HG03060 (cell line): ENCODE data around the gene GIT1.

Experiments used
- ATAC-seq: cut with Tn5 transposase; IDR thresholded peaks from one replicate; pipeline ENCODE4 v1.9.1; 2021; ENCODE audit warnings: low read depth, moderate number of reproducible peaks; ENCODE audit not compliant: unreplicated experiment

Gene GIT1

DNA sequence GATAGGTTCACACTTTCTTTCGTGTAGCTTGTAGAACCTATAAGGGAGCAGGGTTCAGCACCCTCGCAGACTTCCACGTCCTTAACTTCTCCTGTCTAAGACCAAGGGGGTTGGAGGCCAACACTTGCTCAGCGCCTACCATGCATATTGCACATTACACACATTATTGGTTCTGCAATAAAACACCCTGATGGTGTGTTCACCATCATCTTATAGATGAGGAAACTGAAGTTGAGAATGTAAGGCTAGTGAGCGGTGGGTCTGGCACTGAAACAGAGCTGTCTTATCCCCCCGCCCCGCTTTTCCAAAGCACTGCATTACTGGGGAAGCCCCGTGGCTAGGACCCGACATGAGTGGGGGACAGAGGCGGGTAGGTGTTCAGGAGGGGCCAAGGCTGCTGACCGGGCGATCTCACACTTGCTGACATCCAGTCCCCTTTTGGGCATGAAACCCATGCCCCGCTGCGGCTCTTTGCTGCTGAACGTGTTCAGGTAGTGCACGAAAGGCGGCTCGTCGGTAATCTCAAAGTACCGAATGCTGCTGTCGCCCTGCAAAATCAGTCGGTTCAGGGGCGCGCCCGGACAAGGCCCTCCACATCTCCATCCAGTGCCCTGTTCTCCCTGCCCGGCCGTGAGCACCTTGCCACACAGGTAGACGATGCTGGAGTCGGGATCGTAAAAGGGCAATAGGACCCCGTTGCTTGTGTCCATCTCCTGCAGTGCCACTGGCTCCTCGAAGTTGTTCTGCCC lies 27.0 kb upstream of the GIT1 start:
- ATAC-seq = no peak

DNA sequence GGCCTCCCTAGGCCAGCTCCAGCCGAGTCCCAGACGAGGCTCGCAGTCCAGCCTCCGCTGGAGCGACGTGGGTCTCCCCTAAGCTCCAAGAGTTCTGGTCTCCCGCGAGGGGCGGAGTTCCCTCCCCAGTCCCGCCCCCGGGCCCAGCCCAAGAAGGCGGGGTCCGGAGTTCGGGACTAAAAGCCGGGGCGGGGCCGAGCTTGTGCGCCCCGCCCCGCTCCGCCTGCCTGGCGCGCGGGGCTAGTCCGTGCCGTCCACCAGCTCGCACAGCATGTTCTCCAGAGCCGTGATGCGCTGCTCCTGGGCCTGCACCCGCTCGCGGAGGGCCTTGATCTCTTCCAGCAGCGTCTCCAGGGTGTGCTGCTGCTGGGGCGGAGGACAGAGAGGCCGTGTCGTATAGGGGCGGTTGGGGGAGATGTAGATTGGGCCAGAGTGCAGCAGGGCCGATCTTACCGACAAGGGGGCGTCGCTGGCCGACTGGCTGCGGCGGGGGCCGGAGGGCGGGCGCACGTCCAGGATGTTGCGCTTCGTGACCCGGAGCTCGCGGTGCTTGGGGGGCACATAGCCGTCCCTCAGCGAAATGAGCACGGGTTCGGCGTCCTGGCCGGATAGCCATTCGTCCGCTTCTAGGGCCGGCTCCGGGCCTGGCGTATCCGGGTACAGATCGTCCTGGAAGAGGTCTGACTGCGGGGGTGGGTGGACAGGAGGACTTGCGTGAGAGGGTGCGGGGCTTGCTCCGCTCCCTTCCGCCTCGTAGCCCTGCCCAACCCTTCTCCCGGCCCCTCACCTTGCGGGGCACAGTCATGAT lies 26.2 kb upstream of the GIT1 start:
- ATAC-seq = no peak

DNA sequence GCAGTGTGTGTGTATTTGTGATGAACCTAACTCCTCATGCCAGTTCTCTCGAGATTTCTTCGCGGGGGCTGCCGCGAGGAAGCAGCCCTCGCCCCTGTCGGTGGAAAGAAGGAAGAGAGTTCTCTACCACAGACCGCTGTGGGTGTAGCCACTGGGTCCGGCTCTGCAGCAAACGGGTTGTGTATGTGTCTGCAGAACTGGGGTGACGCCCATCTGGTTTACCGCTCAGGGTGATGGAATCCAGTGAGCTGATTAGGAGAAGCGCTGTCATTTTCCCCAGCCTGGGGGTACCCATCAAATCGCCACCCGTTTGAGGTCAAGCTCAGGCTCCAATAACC lies 25.6 kb upstream of the GIT1 start:
- no peak for ATAC-seq

DNA sequence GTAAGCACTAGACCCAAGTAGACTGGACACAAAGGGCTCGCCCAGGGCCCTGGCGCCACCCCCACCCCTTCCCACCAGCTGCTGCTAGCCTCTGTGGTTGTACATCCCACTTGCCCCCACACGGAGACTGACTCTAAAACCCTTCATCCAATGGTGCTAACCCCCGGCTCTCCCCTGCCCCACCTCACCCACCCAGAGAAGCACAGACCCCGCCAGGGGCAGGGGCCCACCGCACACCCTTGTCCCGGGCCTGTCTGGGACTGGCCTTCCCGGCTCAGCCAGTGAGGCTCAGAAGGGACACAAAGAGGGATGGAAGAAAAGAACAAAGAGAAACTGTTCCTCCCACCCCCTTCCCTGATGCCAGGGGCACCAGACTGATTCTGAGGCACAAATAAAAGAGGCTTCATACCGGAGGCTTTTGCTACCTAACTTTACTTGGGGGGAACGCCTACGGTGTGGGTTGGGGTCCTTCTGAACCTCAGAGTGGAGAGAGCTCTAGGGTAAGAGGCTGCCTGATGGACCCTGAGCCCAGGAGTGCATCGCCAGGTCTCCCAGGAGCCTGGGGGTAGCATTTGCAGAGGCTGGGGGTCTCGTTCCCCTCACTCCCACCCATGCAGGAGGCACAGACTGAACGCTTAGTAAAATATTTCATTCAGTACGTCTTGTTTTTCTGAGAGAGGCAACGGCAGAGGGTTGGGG lies 25.1 kb upstream of the GIT1 start:
- no peak for ATAC-seq

DNA sequence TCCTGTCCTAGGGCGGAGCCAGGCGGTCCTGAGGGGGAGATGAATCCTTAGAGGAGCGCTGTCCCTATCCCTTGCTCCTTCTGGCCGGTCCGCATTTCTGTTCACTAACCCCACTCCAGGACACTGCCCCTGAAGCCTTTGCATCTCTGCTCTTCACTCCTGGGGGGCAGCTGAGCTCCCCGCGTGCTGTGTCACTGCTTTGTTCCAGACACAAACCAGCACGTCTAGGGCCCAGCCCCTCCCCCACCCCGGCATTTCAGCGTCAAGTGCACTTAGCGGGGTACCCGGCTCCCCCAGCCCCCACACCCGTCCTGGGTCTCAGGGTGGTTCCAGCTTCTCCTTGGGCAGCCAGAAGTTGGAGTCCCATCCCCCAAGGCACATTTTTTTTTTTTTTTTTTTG lies 24.4 kb upstream of the GIT1 start:
- no peak for ATAC-seq

DNA sequence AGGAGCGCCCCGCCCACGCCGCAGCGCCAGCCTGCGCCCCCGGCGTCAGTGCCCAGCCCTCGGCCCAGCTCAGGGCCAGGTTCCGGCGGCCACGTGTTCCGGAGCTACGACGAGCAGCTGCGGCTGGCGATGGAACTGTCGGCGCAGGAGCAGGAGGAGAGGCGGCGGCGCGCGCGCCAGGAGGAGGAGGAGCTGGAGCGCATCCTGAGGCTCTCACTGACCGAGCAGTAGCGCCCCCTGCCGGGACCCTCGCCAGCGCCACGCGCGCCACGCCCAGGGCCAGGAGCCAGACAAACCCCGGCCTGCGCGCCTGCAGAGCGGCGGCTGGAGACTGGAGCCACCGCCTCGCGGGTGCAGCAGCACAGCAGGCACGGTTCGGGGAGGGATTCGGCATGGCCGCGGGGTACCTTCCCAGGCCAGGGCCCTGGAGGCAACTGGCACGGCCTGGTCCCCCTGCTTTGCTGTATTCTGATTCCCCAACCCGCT lies 23.9 kb upstream of the GIT1 start:
- no peak for ATAC-seq

DNA sequence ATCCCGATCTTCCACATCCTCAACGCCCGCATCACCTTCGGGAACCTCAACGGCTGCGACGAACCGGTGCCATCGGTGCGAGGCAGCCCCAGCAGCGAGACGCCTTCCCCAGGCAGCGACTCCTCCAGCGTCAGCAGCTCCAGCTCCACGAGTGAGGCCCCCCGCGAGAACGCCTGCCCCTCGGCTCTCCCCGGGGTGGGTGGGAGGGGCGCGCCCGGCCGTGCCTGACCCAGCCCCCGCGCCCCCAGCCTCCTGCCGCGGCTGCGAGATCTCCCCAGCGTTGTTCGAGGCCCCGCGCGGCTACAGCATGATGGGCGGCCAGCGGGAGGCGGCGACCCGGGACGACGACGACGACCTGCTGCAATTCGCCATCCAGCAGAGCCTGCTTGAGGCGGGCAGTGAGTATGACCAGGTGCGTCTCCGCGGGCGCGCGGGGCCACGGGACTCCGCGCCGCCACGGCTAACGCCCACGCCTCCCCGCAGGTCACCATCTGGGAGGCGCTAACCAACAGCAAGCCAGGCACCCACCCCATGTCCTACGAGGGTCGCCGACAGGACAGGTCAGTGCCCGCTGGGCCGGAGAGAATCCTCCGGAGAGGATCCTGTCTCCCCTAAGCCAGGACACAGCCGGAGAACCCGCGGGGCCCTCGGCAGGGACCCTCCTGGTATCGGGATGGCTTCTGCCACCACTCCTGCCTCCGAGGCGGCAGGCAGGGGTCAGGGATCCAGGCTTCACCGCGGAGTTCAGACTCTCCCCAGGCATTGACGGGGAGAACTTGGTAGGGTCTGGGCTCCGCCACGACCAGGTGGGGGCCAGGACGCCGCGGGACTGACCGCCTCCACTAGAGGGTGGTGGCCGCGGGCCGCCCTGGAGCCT lies 23.2 kb upstream of the GIT1 start:
- no peak for ATAC-seq

DNA sequence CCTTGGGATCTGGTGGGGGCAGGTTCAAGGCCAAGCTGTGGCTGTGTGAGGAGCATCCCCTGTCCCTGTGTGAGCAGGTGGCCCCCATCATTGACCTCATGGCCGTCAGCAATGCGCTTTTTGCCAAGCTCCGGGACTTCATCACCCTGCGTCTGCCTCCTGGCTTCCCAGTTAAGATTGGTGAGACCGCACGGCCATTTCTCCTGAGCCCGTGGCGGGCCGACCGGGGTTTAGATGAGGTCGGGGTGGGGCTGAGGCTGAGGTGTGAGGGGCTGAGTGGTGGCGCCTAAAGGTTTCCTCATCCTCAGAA lies 22.6 kb upstream of the GIT1 start:
- ATAC-seq = no peak

DNA sequence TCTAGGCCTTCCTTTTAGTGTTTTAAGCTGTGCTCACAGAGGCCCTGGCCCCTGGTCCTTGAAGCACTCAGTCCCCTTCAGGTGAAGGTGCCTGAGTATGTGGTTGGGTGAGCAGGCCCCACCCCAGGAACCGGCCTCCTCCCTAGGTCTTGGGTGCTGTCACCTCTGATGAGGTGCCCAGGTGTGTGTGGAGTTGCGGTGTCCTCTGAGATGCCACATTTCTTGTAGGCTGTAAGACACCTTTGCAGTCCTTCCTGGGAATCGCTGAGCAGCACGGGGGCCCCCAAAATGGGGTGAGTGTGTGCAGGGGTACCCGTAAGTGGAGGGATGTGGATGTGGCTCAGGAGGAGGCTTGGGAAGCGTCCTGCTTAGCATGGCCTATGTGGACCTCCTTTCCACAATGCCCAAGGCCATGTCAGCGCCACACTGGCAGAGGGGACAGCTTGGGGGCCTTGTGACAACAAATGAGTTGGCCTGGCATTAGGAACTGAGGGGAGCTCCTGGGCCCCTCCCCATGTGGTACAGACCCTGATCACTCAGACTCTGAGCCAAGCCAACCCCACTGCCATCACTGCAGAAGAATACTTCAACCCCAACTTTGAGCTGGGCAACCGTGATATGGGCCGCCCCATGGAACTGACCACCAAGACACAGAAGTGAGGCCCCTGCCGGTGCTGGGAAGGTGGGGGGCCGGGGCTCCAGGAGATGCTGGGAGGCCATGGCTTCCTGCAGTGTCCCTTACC lies 22.1 kb upstream of the GIT1 start:
- ATAC-seq = no peak

DNA sequence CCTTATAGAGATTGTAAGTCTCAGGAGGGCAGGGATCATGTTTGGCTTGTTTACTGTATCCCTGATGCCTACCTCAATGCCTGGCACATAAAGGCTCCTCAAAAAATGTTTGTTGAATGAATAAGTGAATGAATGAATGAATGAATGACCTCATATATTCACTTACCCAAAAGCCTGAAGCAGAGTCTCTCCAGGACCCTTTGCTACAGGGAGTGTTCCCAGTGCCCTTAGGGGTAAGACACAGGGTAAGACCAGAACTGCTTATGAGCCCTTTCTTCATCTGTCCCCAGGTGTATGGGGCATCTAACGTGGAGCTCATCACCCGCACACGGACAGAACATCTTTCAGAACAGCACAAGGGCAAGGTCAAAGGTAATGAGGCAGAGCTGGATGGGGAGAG lies 20.9 kb upstream of the GIT1 start:
- no peak for ATAC-seq

DNA sequence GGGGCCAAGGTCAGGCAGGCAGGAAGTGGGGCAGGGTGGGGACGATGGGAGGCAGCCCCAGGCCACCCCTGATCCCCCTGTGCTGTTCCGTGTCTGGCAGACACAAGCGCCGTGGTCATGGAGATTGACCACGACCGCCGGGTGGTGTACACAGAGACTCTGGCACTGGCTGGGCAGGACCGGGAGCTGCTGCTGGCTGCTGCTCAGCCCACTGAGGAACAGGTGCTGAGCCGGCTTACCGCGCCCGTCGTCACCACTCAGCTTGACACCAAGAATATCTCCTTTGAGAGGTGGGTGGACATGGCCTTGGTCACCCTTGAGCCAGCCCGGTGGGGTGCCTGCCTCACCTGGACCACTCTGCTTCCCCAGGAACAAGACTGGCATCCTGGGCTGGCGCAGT lies 19.5 kb upstream of the GIT1 start:
- no peak for ATAC-seq

DNA sequence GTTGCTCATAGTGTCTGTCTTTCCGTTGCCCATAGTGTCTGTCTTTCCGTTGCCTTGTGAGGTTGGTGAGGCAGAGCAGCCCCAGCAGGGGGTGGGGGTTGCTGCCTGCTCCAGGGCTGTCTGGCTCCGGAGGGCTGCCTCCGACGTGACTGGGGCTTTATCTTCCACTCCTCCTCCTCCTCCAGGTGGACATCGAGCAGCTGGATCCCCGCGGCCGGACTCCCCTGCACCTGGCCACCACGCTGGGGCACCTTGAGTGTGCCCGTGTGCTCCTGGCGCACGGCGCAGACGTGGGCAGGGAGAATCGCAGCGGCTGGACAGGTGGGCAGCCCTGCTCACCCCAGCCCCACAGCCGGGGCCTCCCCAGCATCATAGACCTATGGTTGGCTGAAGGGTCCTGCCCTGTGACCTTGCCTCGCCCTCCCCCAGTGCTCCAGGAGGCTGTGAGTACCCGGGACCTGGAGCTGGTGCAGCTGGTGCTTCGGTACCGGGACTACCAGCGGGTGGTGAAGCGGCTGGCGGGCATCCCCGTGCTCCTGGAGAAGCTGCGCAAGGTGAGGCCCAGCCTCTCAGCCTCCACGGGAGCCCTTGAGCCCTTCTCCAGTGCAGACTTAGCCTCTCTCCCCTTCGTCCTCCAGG lies 18.2 kb upstream of the GIT1 start:
- ATAC-seq = no peak

DNA sequence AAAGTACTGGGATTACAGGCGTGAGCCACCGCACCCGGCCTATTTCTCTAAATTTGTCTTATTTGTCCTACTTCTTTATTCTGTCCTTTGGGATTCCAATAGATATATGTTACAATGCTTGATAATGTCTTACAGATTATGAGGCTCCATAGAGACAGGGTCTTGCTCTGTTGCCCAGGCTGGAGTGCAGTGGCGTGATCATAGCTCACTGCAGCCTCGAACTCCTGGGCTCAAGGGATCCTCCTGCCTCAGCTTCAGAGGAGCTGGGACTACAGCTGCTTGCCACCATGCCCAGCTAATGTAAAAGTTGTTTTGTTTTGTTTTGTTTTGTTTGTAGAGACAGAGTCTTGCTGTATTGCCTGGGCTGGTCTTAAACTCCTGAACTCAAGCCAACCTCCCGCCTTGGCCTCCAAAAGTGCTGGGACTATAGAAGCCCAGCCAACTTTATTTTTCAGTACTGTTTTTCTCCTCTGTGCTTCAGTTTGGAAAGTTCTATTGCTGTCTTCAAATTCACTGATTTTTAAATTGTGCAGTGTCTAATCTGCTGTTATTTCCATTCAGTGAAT lies 13.7 kb upstream of the GIT1 start:
- no peak for ATAC-seq

DNA sequence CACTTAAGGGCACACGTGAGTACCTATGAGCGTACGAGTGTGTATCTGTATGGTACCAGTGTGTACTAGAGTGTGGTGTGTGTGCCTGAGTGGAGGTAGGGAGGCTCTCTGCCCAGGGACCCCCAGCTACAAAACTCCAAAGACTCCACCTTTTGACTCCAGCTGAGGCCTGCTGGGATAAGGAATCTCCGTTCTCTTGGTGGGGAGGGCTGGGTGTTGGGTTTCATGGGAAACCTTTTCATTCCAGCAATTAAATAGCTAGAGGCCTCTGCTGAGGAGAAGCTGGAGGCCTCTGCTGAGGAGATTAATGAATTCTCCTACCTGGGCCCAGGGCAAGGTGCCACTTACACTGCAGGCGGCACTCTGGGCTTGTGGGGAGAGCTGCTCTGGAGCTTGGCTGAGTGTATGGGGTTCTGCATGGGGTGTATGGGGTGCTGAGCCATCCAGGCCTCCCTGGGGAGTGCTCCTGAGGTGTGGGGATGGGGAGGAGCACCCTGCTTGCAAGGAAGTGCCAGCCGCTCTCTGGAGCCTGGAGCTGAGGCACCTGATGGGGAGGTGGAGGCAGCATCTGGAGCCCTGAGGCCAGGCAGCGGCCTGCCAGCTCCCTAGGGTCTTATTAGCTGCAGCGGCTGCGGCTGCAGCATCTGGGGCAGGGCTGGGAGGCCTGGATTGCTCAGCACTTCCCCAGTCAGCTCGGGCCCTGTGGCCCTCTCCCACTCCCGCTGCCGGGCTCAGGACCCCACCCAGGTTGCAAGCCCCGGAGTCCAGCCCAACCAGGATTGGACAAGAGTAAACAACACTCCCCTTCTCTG lies 8.1 kb upstream of the GIT1 start:
- ATAC-seq = no peak

DNA sequence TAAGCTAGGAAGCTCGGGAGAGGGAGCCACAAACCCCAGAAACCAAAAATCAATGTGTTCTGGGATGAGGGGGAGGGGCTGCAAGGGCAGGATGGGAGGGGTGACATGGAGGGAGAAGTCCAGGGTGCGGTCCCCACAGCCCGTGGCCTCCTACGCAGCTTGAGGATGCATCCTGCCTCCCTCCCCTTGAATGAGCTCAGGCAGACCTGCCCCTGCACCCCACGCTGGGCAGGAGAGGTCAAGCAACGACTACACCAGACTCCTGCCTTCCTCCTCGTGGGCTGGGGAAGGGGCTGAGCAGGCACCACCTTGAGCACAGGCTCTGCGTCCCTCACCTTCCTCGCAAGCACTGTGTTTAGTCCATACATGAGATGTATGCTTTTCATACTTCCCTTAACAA lies 7.4 kb upstream of the GIT1 start:
- ATAC-seq = no peak

DNA sequence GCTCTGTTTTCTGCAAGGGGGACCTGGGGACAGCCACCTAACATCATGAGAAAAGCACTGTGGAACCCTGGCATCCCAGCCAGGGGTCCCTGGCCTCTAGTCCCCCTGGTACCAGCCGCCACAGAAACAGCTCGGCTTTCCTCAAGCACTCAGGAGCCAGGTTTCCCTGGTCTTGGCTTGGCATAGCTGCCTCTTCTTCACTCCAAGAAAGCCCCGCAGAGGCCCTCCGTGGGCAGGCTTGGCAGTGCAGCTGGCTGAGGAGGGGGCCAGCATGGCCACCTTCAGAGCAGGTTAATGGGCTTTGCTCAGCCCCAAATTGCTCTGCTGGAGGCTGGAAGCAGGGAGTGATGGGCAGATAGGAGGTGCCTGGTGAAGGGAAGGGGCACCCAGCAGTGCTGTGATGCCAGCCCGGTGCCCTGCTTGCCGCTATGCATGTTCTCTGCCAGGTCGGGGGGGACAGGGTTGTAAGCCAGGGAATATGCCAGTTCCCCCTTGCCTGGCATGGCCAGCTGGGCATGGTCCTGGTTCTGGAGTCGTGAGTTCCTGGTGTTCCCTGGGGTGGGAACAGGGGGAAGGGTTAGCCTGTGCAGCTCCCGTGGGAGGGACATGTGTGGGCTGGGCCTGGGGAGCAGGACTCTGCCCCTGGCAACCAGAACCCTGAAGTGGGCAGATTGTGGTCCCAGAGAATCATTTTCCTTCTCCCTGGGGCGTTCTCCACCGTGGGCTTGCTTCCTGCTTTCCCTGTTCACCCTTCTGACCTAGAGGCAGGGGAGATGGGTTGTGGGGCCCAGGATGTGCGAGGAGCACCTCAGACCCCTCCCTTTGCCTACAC lies 6.7 kb upstream of the GIT1 start:
- no peak for ATAC-seq

DNA sequence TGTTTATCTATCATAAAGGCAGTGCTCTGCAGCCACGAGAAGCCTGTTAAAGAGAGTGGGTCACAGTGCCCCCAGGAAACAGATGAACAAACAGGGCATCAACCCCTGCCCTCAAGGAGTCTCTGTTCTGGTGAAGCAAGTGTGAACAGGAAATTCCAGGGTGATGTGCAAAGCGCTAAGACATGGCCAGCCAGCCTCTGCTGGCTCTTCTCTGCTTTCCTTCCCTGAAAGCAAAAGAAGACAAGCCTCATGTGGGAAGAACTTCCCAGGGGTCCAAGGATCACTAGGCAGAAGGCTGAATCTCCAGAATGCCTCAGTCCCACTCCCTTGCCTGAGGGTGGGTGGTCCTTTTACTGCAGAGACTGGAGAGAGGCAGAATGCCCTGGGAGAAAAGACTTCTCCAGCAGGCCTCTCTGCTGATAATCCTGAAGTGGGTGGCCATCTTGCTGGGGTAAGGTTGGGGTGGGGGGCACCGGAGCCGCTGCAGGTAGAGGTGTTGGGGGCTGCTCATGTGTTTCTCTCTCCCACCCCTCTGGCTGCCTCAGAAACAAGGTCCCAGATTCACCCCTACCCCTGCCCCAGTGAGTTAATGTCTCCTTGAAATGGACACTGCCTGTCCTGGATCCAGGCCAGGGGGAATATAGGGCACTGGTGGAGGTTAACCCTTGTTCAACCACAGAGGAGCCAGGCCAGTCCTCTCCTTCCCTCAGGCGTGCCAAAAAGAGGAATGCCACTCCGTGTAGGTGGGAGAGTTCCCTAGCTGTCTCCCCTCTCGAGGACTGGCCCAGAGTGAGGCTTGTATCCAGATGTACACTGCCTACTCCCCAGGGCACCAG lies 5.9 kb upstream of the GIT1 start:
- ATAC-seq = no peak
